GM12892 (cell line): Measurements from ENCODE around the gene CCDC40.

Experiments
- DNase-seq: peaks from one replicate; pipeline ENCODE4 v3.0.0; 2011; ENCODE audit not compliant: insufficient read length
- FAIRE-seq: peaks from 2 replicates; lab custom pipeline; 2011; peaks lifted over from hg19 to GRCh38; lab: Jason Lieb, UNC
- POLR2A ChIP-seq: IDR thresholded peaks from 2 replicates; pipeline ENCODE4 v1.6.1; 2011; ENCODE audit warnings: low read depth, low read length, control low read depth
- POLR2AphosphoS5 ChIP-seq: IDR thresholded peaks from 2 replicates; pipeline ENCODE4 v1.6.1; 2011; ENCODE audit warnings: low read depth, low read length, control low read depth
- TAF1 ChIP-seq: IDR thresholded peaks from 2 replicates; pipeline ENCODE4 v1.6.1; 2011; ENCODE audit warnings: low read depth, mild to moderate bottlenecking, control low read depth, low read length, borderline replicate concordance

The CCDC40 gene

GRCh38 chr17:80110927-80111701 is 74.7 kb downstream of the CCDC40 start:
- FAIRE-seq (no peak), DNase-seq (no peak)
- no peak for TF ChIP-seq POLR2AphosphoS5
- TF ChIP-seq POLR2A, result no peak
- TF ChIP-seq TAF1, result no peak

GRCh38 chr17:80111702-80112470 is 75.4 kb downstream of the CCDC40 start:
- TF ChIP-seq POLR2A, result no peak
- no peak for TF ChIP-seq TAF1
- TF ChIP-seq POLR2AphosphoS5, result no peak
- DNase-seq, result no peak
- no peak for FAIRE-seq

- DNase-seq (no peak), FAIRE-seq (no peak)
- TF ChIP-seq POLR2AphosphoS5 (no peak), POLR2A (no peak), TAF1 (no peak)
These were observed 76.1 kb downstream of the CCDC40 start for GRCh38 chr17:80112471-80113032.

- TF ChIP-seq TAF1, result no peak
- TF ChIP-seq POLR2AphosphoS5, result no peak
- no peak for TF ChIP-seq POLR2A
- FAIRE-seq (no peak), DNase-seq (no peak)
These were observed 76.6 kb downstream of the CCDC40 start for GRCh38 chr17:80113033-80113484.

GRCh38 chr17:80114758-80115157 is 78.3 kb downstream of the CCDC40 start:
- FAIRE-seq (no peak), DNase-seq (no peak)
- no peak for TF ChIP-seq POLR2A
- TF ChIP-seq TAF1, result no peak
- no peak for TF ChIP-seq POLR2AphosphoS5

GRCh38 chr17:80115159-80115558 is 78.7 kb downstream of the CCDC40 start:
- TF ChIP-seq TAF1, result no peak
- TF ChIP-seq POLR2A, result no peak
- TF ChIP-seq POLR2AphosphoS5, result no peak
- no peak for FAIRE-seq
- DNase-seq, result no peak

GRCh38 chr17:80116276-80116920 is 80.0 kb downstream of the CCDC40 start:
- TF ChIP-seq TAF1 (no peak), POLR2A (no peak), POLR2AphosphoS5 (no peak)
- FAIRE-seq (no peak), DNase-seq (no peak)

GRCh38 chr17:80116921-80117380 is 80.5 kb downstream of the CCDC40 start:
- no peak for TF ChIP-seq POLR2AphosphoS5
- no peak for TF ChIP-seq TAF1
- TF ChIP-seq POLR2A, result no peak
- no peak for FAIRE-seq
- DNase-seq, result no peak

GRCh38 chr17:80117491-80118401 is 81.3 kb downstream of the CCDC40 start:
- FAIRE-seq (no peak), DNase-seq (no peak)
- TF ChIP-seq TAF1 (no peak), POLR2AphosphoS5 (no peak), POLR2A (no peak)

GRCh38 chr17:80118601-80119270 is 82.3 kb downstream of the CCDC40 start:
- FAIRE-seq, result no peak
- no peak for DNase-seq
- TF ChIP-seq TAF1 (no peak), POLR2A (no peak), POLR2AphosphoS5 (no peak)

- FAIRE-seq (no peak), DNase-seq (no peak)
- no peak for TF ChIP-seq TAF1
These were observed 82.9 kb downstream of the CCDC40 start for GRCh38 chr17:80119271-80119791.
